Stomach smooth muscle (tissue), 2 donors: Measurements from ENCODE around the gene HOXC5.

Source experiments
- H3K27ac ChIP-seq: one replicate; pipeline ENCODE4 v1.7.0; 2013; ENCODE audit warnings: mild to moderate bottlenecking, low read length, inconsistent platforms
- H3K27me3 ChIP-seq, 2 donors: one replicate each; pipeline ENCODE4 v1.7.0; 2013; ENCODE audit warnings: low read length in 2 of 2; ENCODE audit not compliant: insufficient read depth in 2 of 2, control insufficient read depth in 1 of 2
- H3K36me3 ChIP-seq, 2 donors: one replicate each; pipeline ENCODE4 v1.7.0; 2013; ENCODE audit warnings: low read length in 2 of 2; ENCODE audit not compliant: control insufficient read depth in 2 of 2, insufficient read depth in 2 of 2
- H3K4me1 ChIP-seq: one replicate; pipeline ENCODE4 v1.7.0; 2013; ENCODE audit warnings: low read length; ENCODE audit not compliant: control insufficient read depth, insufficient read depth
- H3K4me3 ChIP-seq, 2 donors: one replicate each; pipeline ENCODE4 v1.7.0; 2013; ENCODE audit warnings: low read length in 2 of 2
- H3K9ac ChIP-seq, 2 donors: one replicate each; pipeline ENCODE4 v1.7.0; 2013; ENCODE audit warnings: low read length in 2 of 2, mild to moderate bottlenecking in 1 of 2
- H3K9me3 ChIP-seq, 2 donors: one replicate each; pipeline ENCODE4 v1.7.0; 2013; ENCODE audit warnings: low read length in 2 of 2; ENCODE audit not compliant: control insufficient read depth in 2 of 2
- donor health status: healthy.
- donor health status: Pancreatic carcinoma.

Gene HOXC5

GRCh38 chr12:54032627-54033100 lies at the start of gene HOXC5:
TSS of gene HOXC5 (plus strand) at chr12:54033050. CDS start at chr12:54033123, 73 bp downstream.
- H3K27me3 ChIP-seq, result peaks cover 42 to 80% of the 10 kb centered on the region in 2 donors
- peak within 1 kb of the TSS; percentile 4 to 5 for H3K9ac ChIP-seq
- H3K4me3 ChIP-seq, result peak within 1 kb of the TSS; percentile 53 to 75
- no peaks in the 10 kb centered on the region for H3K36me3 ChIP-seq
- H3K27ac ChIP-seq, result peak within 1 kb of the TSS; percentile 24
- H3K4me1 ChIP-seq, result peaks cover 5% of the 10 kb centered on the region
- H3K9me3 ChIP-seq, result no peaks in the 10 kb centered on the region

GRCh38 chr12:53983568-53983949 lies 49.3 kb upstream of the HOXC5 start:
- H3K27ac ChIP-seq, result no peak overlapping the region
- no peak overlapping the region for H3K4me3 ChIP-seq
- no peaks in the 10 kb centered on the region for H3K9me3 ChIP-seq
- no peaks in the 10 kb centered on the region for H3K36me3 ChIP-seq
- peaks cover 18% of the 10 kb centered on the region for H3K4me1 ChIP-seq
- H3K9ac ChIP-seq, result no peak overlapping the region
- peaks cover 88 to 94% of the 10 kb centered on the region in 2 donors for H3K27me3 ChIP-seq

GRCh38 chr12:53983950-53984572 lies 48.8 kb upstream of the HOXC5 start:
- Histone ChIP-seq H3K9ac (no peak overlapping the region), H3K4me1 (peaks cover 18% of the 10 kb centered on the region), H3K27me3 (peaks cover 88 to 94% of the 10 kb centered on the region in 2 donors), H3K27ac (no peak overlapping the region), H3K9me3 (no peaks in the 10 kb centered on the region), H3K4me3 (no peak overlapping the region), H3K36me3 (no peaks in the 10 kb centered on the region)

- Histone ChIP-seq H3K9ac (no peak within 1 kb of the TSS), H3K4me3 (peak within 1 kb of the TSS in 1 of 2 donors; percentile 29), H3K4me1 (peaks cover 18% of the 10 kb centered on the region), H3K27ac (no peak within 1 kb of the TSS), H3K9me3 (no peaks in the 10 kb centered on the region), H3K36me3 (no peaks in the 10 kb centered on the region), H3K27me3 (peaks cover 87 to 94% of the 10 kb centered on the region in 2 donors)
These were observed 47.8 kb upstream of the HOXC5 start, which contains the start of gene HOXC10 for GRCh38 chr12:53984901-53985691. TSS of gene HOXC10 (plus strand) at chr12:53985146. CDS start at chr12:53985260, 114 bp downstream.

GRCh38 chr12:53985692-53985993 lies 47.2 kb upstream of the HOXC5 start:
- no peak overlapping the region for H3K9ac ChIP-seq
- peak overlapping the region in 1 of 2 donors; percentile 22 for H3K4me3 ChIP-seq
- H3K4me1 ChIP-seq, result peaks cover 18% of the 10 kb centered on the region
- no peaks in the 10 kb centered on the region for H3K36me3 ChIP-seq
- H3K27me3 ChIP-seq, result peaks cover 90 to 97% of the 10 kb centered on the region in 2 donors
- no peaks in the 10 kb centered on the region for H3K9me3 ChIP-seq
- H3K27ac ChIP-seq, result no peak overlapping the region

GRCh38 chr12:53985994-53986685 lies 46.7 kb upstream of the HOXC5 start:
- H3K4me3 ChIP-seq, result peak overlapping the region in 1 of 2 donors; percentile 22
- peaks cover 18% of the 10 kb centered on the region for H3K4me1 ChIP-seq
- H3K9me3 ChIP-seq, result no peaks in the 10 kb centered on the region
- no peak overlapping the region for H3K27ac ChIP-seq
- H3K36me3 ChIP-seq, result no peaks in the 10 kb centered on the region
- H3K27me3 ChIP-seq, result peaks cover 90 to 97% of the 10 kb centered on the region in 2 donors
- H3K9ac ChIP-seq, result no peak overlapping the region

GRCh38 chr12:53986686-53987483 lies 46.0 kb upstream of the HOXC5 start:
- H3K4me3 ChIP-seq, result no peak overlapping the region
- no peak overlapping the region for H3K27ac ChIP-seq
- H3K9me3 ChIP-seq, result no peaks in the 10 kb centered on the region
- H3K36me3 ChIP-seq, result no peaks in the 10 kb centered on the region
- H3K9ac ChIP-seq, result no peak overlapping the region
- peaks cover 18% of the 10 kb centered on the region for H3K4me1 ChIP-seq
- peaks cover 91 to 98% of the 10 kb centered on the region in 2 donors for H3K27me3 ChIP-seq

- Histone ChIP-seq H3K4me3 (no peak overlapping the region), H3K9ac (no peak overlapping the region), H3K27ac (no peak overlapping the region), H3K36me3 (no peaks in the 10 kb centered on the region), H3K27me3 (peaks cover 89 to 98% of the 10 kb centered on the region in 2 donors), H3K9me3 (no peaks in the 10 kb centered on the region), H3K4me1 (peaks cover 18% of the 10 kb centered on the region)
These were observed 45.0 kb upstream of the HOXC5 start for GRCh38 chr12:53987787-53988230.

- Histone ChIP-seq H3K4me1 (peaks cover 15% of the 10 kb centered on the region), H3K27ac (no peak overlapping the region), H3K4me3 (no peak overlapping the region), H3K36me3 (no peaks in the 10 kb centered on the region), H3K9me3 (peaks cover 0 to 4% of the 10 kb centered on the region in 2 donors), H3K9ac (no peak overlapping the region), H3K27me3 (peaks cover 88 to 98% of the 10 kb centered on the region in 2 donors)
These were observed 44.2 kb upstream of the HOXC5 start for GRCh38 chr12:53988541-53989226.
